Loucy (cell line): ENCODE results near the gene NINL.

Experiments used
- H2AFZ ChIP-seq: fragments of 200-600 bp; sonication (generic); 2 replicates; pipeline ENCODE4 v1.6.0; 2016; ENCODE audit warnings: antibody characterized with exemption, mild to moderate bottlenecking, low read length, moderate library complexity
- H3F3A ChIP-seq: fragments of 200-600 bp; 2 replicates; pipeline ENCODE4 v1.6.0; 2016; ENCODE audit warnings: antibody characterized with exemption, low read depth, mild to moderate bottlenecking
- H3K27me3 ChIP-seq: fragments of 200-600 bp; sonication (generic); 2 replicates; pipeline ENCODE4 v1.6.1; 2014; ENCODE audit warnings: low read length, mild to moderate bottlenecking; ENCODE audit not compliant: insufficient read depth, poor library complexity, severe bottlenecking
- H3K36me3 ChIP-seq: fragments of 200-600 bp; sonication (generic); 2 replicates; pipeline ENCODE4 v1.6.1; 2016; ENCODE audit warnings: low read length; ENCODE audit not compliant: insufficient read depth
- H3K4me1 ChIP-seq: fragments of 200-600 bp; sonication (generic); 2 replicates; pipeline ENCODE4 v1.5.1; 2014; ENCODE audit warnings: low read length, mild to moderate bottlenecking; ENCODE audit not compliant: insufficient read depth, poor library complexity, severe bottlenecking
- H3K4me2 ChIP-seq: fragments of 200-600 bp; sonication (generic); 2 replicates; pipeline ENCODE4 v1.6.0; 2014; ENCODE audit warnings: antibody characterized with exemption, low read length, low read depth, mild to moderate bottlenecking; ENCODE audit not compliant: poor library complexity, severe bottlenecking
- H3K4me3 ChIP-seq: fragments of 200-600 bp; sonication (generic); 2 replicates; pipeline ENCODE4 v1.5.1; 2014; ENCODE audit warnings: low read length, mild to moderate bottlenecking, mixed read lengths; ENCODE audit not compliant: poor library complexity, severe bottlenecking
- H3K79me2 ChIP-seq: fragments of 200-600 bp; sonication (generic); 2 replicates; pipeline ENCODE4 v1.6.1; 2014; ENCODE audit warnings: low read length; ENCODE audit not compliant: insufficient read depth
- H3K9ac ChIP-seq: fragments of 200-600 bp; sonication (generic); 2 replicates; pipeline ENCODE4 v1.6.0; 2014; ENCODE audit warnings: mild to moderate bottlenecking, low read depth, low read length, moderate library complexity; ENCODE audit not compliant: poor library complexity, severe bottlenecking
- H3K9me2 ChIP-seq: fragments of 200-600 bp; sonication (generic); replicated peaks from 2 replicates; pipeline ENCODE4 v1.6.1; 2016; ENCODE audit warnings: low read depth, low read length, mixed read lengths
- H3K9me3 ChIP-seq: fragments of 200-600 bp; sonication (generic); 2 replicates; pipeline ENCODE4 v1.6.1; 2014; ENCODE audit warnings: mild to moderate bottlenecking, antibody characterized with exemption, low read length, low read depth; ENCODE audit not compliant: insufficient read depth
- H4K20me1 ChIP-seq: fragments of 200-600 bp; sonication (generic); 2 replicates; pipeline ENCODE4 v1.6.0; 2014; ENCODE audit warnings: antibody characterized with exemption, low read length, mild to moderate bottlenecking; ENCODE audit not compliant: insufficient read depth, poor library complexity, severe bottlenecking
- EZH2phosphoT487 ChIP-seq: fragments of 200-600 bp; IDR thresholded peaks from 2 replicates; pipeline ENCODE4 v1.6.1; 2018; ENCODE audit warnings: antibody characterized with exemption, mild to moderate bottlenecking, moderate library complexity, borderline replicate concordance
- TF ChIP-seq, protein P1 (sequence below): fragments of 200-600 bp; sonication (generic); conservative IDR thresholded peaks from 2 replicates; pipeline ENCODE4 v1.5.1; 2014; ENCODE audit warnings: mild to moderate bottlenecking, antibody characterized with exemption, low read length

NINL gene

DNA sequence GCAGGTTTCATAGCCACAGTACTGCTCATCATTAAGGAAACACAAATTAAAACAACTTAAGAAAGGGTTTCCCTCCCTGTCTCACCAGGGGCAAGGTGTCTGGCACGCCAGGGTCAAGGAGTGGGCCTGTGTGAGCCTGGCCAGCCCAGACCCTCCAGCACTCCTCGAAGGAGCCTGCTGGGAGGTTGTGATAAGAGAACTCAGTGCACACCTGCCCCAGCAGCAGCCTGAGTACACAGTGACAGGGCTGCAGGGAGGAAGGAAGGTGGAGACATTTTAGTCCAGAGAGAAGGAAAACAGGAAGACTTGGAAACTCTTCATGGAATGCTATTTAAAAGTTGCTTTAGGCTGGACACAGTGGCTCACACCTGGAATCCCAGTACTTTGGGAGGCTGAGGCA lies 14.1 kb downstream of the NINL start:
- H3K9ac ChIP-seq = no peak overlapping the region
- no peak overlapping the region for H3K4me3 ChIP-seq
- no peak for TF ChIP-seq EZH2phosphoT487
- TF ChIP-seq, protein P1, sequence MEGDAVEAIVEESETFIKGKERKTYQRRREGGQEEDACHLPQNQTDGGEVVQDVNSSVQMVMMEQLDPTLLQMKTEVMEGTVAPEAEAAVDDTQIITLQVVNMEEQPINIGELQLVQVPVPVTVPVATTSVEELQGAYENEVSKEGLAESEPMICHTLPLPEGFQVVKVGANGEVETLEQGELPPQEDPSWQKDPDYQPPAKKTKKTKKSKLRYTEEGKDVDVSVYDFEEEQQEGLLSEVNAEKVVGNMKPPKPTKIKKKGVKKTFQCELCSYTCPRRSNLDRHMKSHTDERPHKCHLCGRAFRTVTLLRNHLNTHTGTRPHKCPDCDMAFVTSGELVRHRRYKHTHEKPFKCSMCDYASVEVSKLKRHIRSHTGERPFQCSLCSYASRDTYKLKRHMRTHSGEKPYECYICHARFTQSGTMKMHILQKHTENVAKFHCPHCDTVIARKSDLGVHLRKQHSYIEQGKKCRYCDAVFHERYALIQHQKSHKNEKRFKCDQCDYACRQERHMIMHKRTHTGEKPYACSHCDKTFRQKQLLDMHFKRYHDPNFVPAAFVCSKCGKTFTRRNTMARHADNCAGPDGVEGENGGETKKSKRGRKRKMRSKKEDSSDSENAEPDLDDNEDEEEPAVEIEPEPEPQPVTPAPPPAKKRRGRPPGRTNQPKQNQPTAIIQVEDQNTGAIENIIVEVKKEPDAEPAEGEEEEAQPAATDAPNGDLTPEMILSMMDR = no peak
- H2AFZ ChIP-seq = no peak overlapping the region
- no peaks in the 10 kb centered on the region for H3F3A ChIP-seq
- no peaks in the 10 kb centered on the region for H3K36me3 ChIP-seq
- peaks cover 78% of the 10 kb centered on the region for H3K79me2 ChIP-seq
- no peaks in the 10 kb centered on the region for H3K9me2 ChIP-seq
- H3K9me3 ChIP-seq = no peaks in the 10 kb centered on the region
- no peak overlapping the region for H3K4me2 ChIP-seq
- peaks cover 12% of the 10 kb centered on the region for H3K4me1 ChIP-seq
- H4K20me1 ChIP-seq = peaks cover 22% of the 10 kb centered on the region
- H3K27me3 ChIP-seq = no peaks in the 10 kb centered on the region

DNA sequence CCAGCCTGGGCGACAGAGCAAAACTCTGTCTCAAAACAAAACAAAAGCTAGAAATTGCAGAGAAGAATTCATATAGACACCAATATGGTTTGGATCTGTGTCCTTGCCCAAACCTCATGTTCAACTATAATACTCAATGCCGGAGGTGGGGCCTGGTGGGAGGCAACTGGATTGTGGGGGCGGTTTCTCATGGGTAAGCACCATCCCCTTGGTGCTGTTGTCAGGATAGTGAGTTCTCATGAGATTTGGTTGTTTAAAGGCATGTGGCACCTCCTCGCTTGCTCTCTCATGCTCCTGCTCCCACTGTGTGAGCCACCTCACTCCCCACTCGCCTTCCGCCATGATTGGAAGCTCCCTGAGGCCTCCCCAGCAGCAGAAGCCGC lies 15.2 kb downstream of the NINL start:
- Histone ChIP-seq H2AFZ (no peak overlapping the region), H3K9ac (no peak overlapping the region), H3K4me2 (no peak overlapping the region), H3K4me3 (no peak overlapping the region), H3K9me3 (no peaks in the 10 kb centered on the region), H3K27me3 (no peaks in the 10 kb centered on the region), H3K9me2 (no peaks in the 10 kb centered on the region), H3K36me3 (no peaks in the 10 kb centered on the region), H3K79me2 (peaks cover 77% of the 10 kb centered on the region), H3F3A (no peaks in the 10 kb centered on the region), H4K20me1 (peaks cover 15% of the 10 kb centered on the region), H3K4me1 (peaks cover 8% of the 10 kb centered on the region)
- TF ChIP-seq, protein P1 = no peak
- no peak for TF ChIP-seq EZH2phosphoT487

DNA sequence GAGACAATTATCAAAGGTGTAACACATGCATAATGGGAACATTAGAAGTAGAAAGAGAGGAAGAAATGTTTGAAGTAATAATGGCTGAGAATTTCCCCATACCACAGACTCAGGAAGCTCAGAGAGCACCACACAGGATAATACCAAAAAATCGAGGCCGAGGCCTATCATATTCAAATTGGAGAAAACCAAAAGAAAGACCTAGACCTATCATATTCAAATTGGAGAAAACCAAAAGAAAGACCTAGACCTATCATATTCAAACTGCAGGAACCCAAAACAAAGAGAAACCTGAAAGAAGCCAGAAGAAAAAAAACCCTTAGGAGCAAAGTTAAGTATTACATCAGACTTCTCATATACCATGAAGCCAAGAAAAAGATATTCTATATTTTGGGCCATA lies 18.0 kb downstream of the NINL start:
- H2AFZ ChIP-seq = no peak overlapping the region
- peaks cover 8% of the 10 kb centered on the region; the same call in 1 of the 2 replicates for H3K36me3 ChIP-seq
- H3K9me3 ChIP-seq = peaks cover 9% of the 10 kb centered on the region; the same call in 1 of the 2 replicates
- H3K4me3 ChIP-seq = no peak overlapping the region
- H3K4me2 ChIP-seq = no peak overlapping the region
- H3F3A ChIP-seq = no peaks in the 10 kb centered on the region
- H4K20me1 ChIP-seq = peaks cover 8% of the 10 kb centered on the region
- no peaks in the 10 kb centered on the region for H3K9me2 ChIP-seq
- H3K9ac ChIP-seq = no peak overlapping the region
- H3K27me3 ChIP-seq = no peaks in the 10 kb centered on the region
- TF ChIP-seq, protein P1 = no peak
- TF ChIP-seq EZH2phosphoT487 = no peak
- peaks cover 77% of the 10 kb centered on the region for H3K79me2 ChIP-seq
- peaks cover 5% of the 10 kb centered on the region for H3K4me1 ChIP-seq
